NT2/D1 (cell line): ENCODE results near the gene PHF1.

Experiments
- SUZ12 ChIP-seq: IDR thresholded peaks from 2 replicates; pipeline ENCODE4 v1.6.1; 2011; ENCODE audit not compliant: insufficient read length, insufficient read depth; ENCODE audit errors: extremely low read depth
- YY1 ChIP-seq: IDR thresholded peaks from 2 replicates; pipeline ENCODE4 v1.6.1; 2011; ENCODE audit not compliant: insufficient read length, insufficient read depth
- ZNF274 ChIP-seq: IDR thresholded peaks from 2 replicates; pipeline ENCODE4 v1.6.1; 2011; ENCODE audit warnings: mild to moderate bottlenecking, low read depth, low read length

GRCh38 chr6:33432546-33432945 is 21.7 kb downstream of the PHF1 start:
- TF ChIP-seq YY1, result no peak
- TF ChIP-seq ZNF274, result no peak
- no peak for TF ChIP-seq SUZ12
